Measurements from ENCODE around the gene GLB1L. TPM values are rescaled to one million over a fixed set of nuclear protein-coding genes. Genes with fewer than 3 reads are reported as not detected.
"Not testable (repeated sequence)": the region's sequence is repeated elsewhere in the genome, so short reads cannot be mapped to it uniquely, and the experiment has no call there.

The GLB1L gene
- total and polyA plus RNA-seq, 4 donors = 2.3 to 5.2 (median 2.6) TPM

DNA sequence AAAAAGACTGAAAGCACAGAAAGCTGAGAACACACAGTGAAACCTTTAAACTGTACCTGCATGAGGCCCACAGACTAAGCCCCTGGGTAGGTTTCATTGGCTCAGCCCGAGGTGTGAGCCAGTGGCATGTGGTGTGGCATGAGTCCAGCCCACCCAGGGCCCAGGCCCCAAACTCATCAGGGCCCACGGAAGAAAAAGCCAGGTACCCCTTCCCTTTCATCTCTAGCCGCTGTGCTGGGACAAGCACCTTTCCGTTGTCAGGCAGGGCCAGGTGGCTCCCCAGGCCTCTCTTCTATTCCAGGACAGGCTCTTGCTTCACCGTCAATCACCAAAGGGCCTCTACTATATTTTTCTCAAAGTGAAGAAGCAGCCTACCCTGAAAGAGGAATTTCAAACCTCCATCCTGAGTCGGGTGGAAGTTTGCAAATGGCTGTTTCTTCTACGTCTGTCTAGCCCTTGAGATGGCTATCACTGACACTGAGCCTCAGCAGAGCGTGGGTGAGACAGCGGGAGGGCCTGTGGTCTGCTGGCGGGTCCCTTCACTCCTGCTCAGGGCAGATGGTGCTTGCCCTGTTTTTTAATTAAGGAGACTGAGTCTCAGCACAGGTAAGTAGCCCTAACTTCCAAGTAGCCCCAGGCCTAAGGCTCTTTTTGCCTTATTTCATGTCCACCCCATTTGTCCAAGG, 42.5 kb upstream of the GLB1L start:
- Histone ChIP-seq H3K36me3 (ENCODE audit: control insufficient read depth in 4 of 4, insufficient read depth in 3 of 4, low read depth in 1 of 4, low read length in 3 of 4) (peaks cover 7 to 29% (median 23%) of the 10 kb centered on the region in 4 donors), H3K4me3 (ENCODE audit: low read depth in 1 of 3, low read length in 3 of 3) (no peak overlapping the region), H3K4me1 (ENCODE audit: control insufficient read depth in 4 of 4, insufficient read depth in 4 of 4, low read length in 3 of 4) (no peaks in the 10 kb centered on the region), H3K27me3 (ENCODE audit: control insufficient read depth in 4 of 4, insufficient read depth in 4 of 4, low read length in 3 of 4) (no peaks in the 10 kb centered on the region), H3K27ac (ENCODE audit: low read depth in 1 of 2, low read length in 2 of 2) (no peak overlapping the region), H3K9ac (ENCODE audit: low read depth in 1 of 2, low read length in 2 of 2) (no peak overlapping the region), H3K9me3 (ENCODE audit: control insufficient read depth in 4 of 4, low read length in 3 of 4) (no peaks in the 10 kb centered on the region)
- no peak for DNase-seq (ENCODE audit: low spot score)
- TF ChIP-seq, protein P1, sequence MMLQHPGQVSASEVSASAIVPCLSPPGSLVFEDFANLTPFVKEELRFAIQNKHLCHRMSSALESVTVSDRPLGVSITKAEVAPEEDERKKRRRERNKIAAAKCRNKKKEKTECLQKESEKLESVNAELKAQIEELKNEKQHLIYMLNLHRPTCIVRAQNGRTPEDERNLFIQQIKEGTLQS (IDR thresholded peaks at IDR 0.05) = no peak
- TF ChIP-seq, protein P2, sequence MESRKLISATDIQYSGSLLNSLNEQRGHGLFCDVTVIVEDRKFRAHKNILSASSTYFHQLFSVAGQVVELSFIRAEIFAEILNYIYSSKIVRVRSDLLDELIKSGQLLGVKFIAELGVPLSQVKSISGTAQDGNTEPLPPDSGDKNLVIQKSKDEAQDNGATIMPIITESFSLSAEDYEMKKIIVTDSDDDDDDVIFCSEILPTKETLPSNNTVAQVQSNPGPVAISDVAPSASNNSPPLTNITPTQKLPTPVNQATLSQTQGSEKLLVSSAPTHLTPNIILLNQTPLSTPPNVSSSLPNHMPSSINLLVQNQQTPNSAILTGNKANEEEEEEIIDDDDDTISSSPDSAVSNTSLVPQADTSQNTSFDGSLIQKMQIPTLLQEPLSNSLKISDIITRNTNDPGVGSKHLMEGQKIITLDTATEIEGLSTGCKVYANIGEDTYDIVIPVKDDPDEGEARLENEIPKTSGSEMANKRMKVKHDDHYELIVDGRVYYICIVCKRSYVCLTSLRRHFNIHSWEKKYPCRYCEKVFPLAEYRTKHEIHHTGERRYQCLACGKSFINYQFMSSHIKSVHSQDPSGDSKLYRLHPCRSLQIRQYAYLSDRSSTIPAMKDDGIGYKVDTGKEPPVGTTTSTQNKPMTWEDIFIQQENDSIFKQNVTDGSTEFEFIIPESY (IDR thresholded peaks at IDR 0.05) = no peak
- TF ChIP-seq NR2F2 (IDR thresholded peaks at IDR 0.05) = no peak
- no peak for TF ChIP-seq HNF4G (IDR thresholded peaks at IDR 0.05)
- TF ChIP-seq RXRA (IDR thresholded peaks at IDR 0.05) = no peak
- no peak for TF ChIP-seq GABPA (IDR thresholded peaks at IDR 0.05 in 1 of 2, conservative IDR thresholded peaks at IDR 0.05 in 1 of 2)
- TF ChIP-seq SP1 (IDR thresholded peaks at IDR 0.05) = no peak
- TF ChIP-seq, protein P3, sequence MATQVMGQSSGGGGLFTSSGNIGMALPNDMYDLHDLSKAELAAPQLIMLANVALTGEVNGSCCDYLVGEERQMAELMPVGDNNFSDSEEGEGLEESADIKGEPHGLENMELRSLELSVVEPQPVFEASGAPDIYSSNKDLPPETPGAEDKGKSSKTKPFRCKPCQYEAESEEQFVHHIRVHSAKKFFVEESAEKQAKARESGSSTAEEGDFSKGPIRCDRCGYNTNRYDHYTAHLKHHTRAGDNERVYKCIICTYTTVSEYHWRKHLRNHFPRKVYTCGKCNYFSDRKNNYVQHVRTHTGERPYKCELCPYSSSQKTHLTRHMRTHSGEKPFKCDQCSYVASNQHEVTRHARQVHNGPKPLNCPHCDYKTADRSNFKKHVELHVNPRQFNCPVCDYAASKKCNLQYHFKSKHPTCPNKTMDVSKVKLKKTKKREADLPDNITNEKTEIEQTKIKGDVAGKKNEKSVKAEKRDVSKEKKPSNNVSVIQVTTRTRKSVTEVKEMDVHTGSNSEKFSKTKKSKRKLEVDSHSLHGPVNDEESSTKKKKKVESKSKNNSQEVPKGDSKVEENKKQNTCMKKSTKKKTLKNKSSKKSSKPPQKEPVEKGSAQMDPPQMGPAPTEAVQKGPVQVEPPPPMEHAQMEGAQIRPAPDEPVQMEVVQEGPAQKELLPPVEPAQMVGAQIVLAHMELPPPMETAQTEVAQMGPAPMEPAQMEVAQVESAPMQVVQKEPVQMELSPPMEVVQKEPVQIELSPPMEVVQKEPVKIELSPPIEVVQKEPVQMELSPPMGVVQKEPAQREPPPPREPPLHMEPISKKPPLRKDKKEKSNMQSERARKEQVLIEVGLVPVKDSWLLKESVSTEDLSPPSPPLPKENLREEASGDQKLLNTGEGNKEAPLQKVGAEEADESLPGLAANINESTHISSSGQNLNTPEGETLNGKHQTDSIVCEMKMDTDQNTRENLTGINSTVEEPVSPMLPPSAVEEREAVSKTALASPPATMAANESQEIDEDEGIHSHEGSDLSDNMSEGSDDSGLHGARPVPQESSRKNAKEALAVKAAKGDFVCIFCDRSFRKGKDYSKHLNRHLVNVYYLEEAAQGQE (IDR thresholded peaks at IDR 0.05) = no peak
- no peak for TF ChIP-seq HNF4A (conservative IDR thresholded peaks at IDR 0.05)
- TF ChIP-seq, protein P4, sequence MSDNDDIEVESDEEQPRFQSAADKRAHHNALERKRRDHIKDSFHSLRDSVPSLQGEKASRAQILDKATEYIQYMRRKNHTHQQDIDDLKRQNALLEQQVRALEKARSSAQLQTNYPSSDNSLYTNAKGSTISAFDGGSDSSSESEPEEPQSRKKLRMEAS (IDR thresholded peaks at IDR 0.05) = no peak
- no peak for TF ChIP-seq FOXA2 (IDR thresholded peaks at IDR 0.05)
- TF ChIP-seq FOXA1 (IDR thresholded peaks at IDR 0.05) = no peak
- TF ChIP-seq RAD21 (IDR thresholded peaks at IDR 0.05) = no peak
- TF ChIP-seq, protein P5, sequence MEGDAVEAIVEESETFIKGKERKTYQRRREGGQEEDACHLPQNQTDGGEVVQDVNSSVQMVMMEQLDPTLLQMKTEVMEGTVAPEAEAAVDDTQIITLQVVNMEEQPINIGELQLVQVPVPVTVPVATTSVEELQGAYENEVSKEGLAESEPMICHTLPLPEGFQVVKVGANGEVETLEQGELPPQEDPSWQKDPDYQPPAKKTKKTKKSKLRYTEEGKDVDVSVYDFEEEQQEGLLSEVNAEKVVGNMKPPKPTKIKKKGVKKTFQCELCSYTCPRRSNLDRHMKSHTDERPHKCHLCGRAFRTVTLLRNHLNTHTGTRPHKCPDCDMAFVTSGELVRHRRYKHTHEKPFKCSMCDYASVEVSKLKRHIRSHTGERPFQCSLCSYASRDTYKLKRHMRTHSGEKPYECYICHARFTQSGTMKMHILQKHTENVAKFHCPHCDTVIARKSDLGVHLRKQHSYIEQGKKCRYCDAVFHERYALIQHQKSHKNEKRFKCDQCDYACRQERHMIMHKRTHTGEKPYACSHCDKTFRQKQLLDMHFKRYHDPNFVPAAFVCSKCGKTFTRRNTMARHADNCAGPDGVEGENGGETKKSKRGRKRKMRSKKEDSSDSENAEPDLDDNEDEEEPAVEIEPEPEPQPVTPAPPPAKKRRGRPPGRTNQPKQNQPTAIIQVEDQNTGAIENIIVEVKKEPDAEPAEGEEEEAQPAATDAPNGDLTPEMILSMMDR (IDR thresholded peaks at IDR 0.05; ENCODE audit: low read depth, low read length, missing input control) = no peak
- WGBS = 86% methylated on average over 10 of the region's 10 CpGs

DNA sequence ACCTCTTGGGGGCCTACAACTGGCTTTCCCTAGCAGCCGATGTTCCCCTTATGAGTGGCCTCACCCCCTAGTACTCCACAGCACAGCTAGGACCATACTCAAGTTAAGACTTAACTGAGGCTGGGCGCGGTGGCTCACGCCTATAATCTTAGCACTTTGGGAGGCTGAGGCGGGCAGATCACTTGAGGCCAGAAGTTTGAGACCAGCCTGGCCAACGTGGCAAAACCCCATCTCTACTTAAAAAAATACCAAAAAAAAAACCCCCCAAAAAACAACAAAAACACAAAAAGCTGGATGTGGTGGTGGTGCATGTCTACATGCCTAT, 41.8 kb upstream of the GLB1L start:
- H3K4me1 ChIP-seq (ENCODE audit: control insufficient read depth in 4 of 4, insufficient read depth in 4 of 4, low read length in 3 of 4); H3K27ac ChIP-seq (ENCODE audit: low read depth in 1 of 2, low read length in 2 of 2); H3K9ac ChIP-seq (ENCODE audit: low read depth in 1 of 2, low read length in 2 of 2); DNase-seq (ENCODE audit: low spot score); H3K4me3 ChIP-seq (ENCODE audit: low read depth in 1 of 3, low read length in 3 of 3); H3K27me3 ChIP-seq (ENCODE audit: control insufficient read depth in 4 of 4, insufficient read depth in 4 of 4, low read length in 3 of 4); H3K9me3 ChIP-seq (ENCODE audit: control insufficient read depth in 4 of 4, low read length in 3 of 4): not testable (repeated sequence)
- 91% methylated on average over 6 of the region's 6 CpGs for WGBS
- peaks cover 7 to 35% (median 29%) of the 10 kb centered on the region in 4 donors for H3K36me3 ChIP-seq (ENCODE audit: control insufficient read depth in 4 of 4, insufficient read depth in 3 of 4, low read depth in 1 of 4, low read length in 3 of 4)
